T-helper 22 cell (primary cell): ENCODE measurements around the gene ATG7.

Source experiments
- DNase-seq: peaks from one replicate; pipeline ENCODE4 v3.0.0-alpha.2; 2020; ENCODE audit warnings: low read depth

ATG7 gene

DNA sequence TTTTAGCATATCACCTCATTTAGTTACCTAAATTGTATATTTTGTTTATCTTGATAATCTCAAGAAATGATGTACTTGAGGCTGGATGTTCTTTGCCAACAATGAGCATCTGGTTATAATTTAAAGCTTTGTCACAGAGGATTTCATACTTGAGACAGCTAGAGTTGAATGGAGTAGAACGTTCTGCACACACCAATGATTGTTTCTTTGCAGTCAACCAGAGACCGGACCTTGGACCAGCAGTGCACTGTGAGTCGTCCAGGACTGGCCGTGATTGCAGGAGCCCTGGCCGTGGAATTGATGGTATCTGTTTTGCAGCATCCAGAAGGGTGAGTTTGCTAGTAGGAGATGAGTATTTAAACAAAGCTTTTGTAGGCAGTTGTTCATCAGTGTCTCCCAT lies 90.4 kb downstream of the ATG7 start:
- no peak for DNase-seq

- no peak for DNase-seq
Observed at GRCh38 chr3:11363715-11364114, 91.5 kb downstream of the ATG7 start.

DNA sequence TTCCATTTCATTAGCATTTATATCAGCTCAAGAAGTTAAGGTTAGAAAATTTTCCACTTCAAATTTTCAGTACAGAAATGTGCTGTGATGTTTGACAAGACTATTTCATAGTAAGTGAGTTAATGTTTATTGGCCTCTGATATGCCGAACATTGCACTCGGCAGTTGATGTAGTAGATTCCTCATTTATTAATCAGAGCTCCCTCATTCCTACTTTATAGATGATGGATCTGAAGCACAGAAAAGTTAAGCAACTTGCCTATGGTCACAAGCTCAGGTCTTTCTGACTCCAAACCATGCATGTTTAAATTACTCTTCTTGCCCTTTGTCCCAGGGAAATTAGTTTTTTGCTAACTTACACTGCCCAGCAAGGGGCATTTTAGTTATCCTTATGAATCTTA lies 92.0 kb downstream of the ATG7 start:
- DNase-seq = no peak

DNA sequence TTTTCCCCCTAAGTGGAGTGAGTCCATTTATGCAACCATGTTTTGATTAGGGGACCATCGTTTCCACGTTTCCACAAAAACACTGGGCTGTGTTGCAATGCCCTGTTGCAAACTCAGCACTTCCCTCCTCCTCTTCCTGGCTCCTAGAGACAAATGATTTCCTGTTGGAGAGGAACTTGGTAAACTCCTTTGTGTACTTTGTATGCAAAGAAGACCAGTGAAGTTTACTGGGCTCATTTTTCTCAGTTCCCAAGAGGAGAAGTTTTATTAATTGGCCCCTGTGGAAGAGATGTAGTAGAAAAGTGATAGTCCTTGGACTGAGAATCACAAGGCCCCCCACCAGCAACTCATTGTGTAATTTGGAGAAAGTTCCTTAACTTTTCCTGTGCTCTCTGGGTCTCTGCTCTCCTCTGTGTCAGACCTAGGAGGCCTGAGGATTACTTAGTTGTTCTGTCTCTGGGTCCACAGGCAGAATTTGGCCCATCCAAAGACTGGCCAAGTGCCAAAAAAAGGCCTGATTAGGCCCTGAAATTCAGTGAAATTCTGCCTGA lies 95.0 kb downstream of the ATG7 start:
- no peak for DNase-seq

GRCh38 chr3:11370191-11370590 lies 98.0 kb downstream of the ATG7 start:
- no peak for DNase-seq

DNA sequence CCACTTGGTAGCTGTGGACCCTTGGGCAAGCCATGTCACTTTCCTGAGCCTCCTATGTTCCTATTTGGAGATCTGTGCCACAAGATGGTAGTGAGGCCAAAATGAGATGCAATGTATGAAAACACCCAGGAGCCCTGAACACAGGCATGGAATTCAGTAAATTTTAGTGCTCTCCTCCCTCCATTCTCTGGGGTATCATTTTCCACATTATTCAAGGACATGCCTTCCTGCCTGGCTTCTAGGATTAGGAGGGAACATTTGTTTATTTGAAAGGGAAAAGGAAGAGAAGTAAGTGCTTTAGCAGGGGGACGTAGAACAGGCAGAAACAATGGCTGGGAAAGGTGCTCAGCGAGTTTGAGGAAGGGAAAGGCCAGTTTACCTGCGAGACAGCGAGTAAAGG lies 98.8 kb downstream of the ATG7 start:
- no peak for DNase-seq

DNA sequence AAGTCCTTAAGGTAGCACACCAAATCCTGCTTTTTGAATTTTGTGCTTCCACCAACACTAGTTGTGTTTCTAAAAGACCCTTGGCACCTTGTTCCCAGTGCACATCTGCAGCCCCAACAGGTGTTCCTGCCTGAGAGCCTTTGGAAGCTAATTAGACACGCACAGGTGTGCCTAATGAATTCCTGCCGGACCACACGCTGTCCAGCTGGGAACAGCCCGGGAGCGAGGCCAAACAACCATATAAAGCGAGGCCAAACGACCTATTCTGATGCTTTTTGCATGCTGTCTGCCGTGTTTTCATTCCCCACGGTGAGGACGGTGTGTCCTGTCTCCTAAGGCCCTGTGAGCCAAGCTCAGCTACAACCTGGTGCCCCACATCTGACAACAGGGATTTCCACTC lies 99.5 kb downstream of the ATG7 start:
- DNase-seq = no peak

GRCh38 chr3:11373235-11373634 lies 101.0 kb downstream of the ATG7 start:
- no peak for DNase-seq

DNA sequence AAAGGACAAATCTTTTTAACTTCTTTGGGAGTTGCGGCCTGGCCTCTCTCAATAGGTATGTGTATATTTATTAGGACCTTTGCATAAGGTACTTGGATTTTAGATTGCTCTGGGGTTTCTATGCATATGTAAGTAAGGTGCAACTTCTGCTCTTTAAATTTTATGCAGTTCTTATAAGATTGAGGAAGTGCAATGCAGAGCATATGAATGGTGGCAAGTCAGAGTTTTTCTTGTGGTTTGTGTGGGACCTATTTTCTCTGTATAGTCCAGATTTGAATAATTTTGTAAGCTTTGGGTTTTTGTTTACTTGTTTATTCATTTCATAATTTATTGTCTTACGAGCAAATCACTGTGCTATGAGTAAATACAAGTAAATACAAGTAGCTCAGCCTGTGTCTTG lies 101.5 kb downstream of the ATG7 start:
- DNase-seq = no peak

GRCh38 chr3:11375333-11376088 lies 103.3 kb downstream of the ATG7 start:
- no peak for DNase-seq

DNA sequence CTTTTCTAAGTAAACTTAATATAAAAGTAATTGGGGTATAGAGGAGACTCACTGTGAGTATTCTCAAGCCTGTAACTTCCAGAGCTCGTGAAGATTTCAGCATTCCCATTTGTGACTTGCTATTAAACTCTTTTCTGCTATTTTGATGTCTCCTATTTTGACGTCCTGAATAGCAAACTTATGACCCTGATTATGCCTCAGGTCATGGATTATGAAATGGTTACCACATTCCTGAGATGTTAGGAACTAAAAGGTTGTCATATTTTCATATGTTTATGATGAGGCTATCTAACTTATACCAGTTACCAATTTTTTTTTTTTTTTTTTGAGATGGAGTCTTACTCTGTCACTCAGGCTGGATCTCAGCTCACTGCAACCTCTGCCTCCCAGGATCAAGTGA lies 105.5 kb downstream of the ATG7 start:
- DNase-seq = no peak

GRCh38 chr3:11379238-11379823 lies 107.1 kb downstream of the ATG7 start:
- no peak for DNase-seq

DNA sequence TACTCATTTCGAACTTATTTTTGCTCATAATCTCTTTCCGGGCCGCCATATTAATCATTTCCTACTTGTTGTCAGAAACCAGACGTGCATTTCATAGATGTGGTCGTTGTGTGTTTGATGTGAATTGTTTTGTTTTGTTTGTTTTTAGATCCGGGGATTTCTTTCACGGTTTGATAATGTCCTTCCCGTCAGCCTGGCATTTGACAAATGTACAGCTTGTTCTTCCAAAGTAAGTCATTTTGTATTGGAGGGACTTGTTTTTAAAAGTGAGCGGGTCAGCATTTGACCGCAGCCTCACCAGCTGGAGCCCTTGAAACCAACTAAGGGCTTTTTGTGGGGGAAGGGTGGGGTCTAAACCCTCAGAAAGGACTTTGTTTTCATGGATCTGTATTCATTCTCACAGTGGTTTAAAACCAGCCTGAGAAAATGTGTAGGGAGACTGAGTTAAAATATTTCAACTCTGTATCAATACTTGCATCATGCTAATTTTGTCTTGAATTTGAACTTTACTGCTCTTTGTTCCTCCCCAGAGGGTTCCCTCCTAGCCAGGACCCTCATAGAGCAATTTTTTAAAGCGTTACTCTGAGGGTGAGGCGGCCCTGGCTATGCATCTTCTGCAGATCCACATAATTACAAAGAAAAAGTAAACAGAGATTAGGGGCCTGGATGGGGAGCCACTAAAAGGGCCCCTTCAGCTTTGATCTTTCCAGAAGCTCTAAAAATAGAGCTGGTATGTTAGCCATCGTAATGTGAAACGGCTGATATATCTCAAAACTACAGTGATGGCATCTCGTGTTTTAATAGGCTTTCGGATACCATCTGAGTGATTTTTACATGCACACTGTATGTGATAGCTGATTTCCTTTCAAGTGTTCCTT lies 107.9 kb downstream of the ATG7 start:
- DNase-seq = no peak

- DNase-seq = no peak
Observed at GRCh38 chr3:11381141-11381540, 108.9 kb downstream of the ATG7 start.

DNA sequence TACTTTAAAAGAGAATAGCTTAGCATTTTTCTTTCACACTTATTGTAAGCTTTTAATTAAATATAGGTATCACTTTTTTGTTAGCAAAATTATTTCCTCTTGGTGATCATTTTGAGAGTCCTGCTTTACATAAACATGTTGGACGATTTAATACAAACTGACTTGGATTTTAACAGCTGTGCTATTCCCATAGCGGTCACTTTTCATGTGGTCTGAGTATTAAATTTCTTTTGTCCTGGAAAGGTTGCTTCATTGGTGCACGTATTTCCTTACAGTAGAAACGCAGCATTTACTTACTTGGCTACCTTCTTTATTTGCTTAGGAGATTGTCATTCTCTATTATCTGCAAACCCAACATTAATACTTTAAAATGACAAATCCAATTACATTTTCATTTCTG lies 109.4 kb downstream of the ATG7 start:
- DNase-seq = no peak

- DNase-seq = no peak
Observed at GRCh38 chr3:11382146-11382745, 110.0 kb downstream of the ATG7 start.

- DNase-seq = no peak
Observed at GRCh38 chr3:11384074-11384473, 111.9 kb downstream of the ATG7 start.

GRCh38 chr3:11385326-11385725 lies 113.1 kb downstream of the ATG7 start:
- DNase-seq = no peak

DNA sequence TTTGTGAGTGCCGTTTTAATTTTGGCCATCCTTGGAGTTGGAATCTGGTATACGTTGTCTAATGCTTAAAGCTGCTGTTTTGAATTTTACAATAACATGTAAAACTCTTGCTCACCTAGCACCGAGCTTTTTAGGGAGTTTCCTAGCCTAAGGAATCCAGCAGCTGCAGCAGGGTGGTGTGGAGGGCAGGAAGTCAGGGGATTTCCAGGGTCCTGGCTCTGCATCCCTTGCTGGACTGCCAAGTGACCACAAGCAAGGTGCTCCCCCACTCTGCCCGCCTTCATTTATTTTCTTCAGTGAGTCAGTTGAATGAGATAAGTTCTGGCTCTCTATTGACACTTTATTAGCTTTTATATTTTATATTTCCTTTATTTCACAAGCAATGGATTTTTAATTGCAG lies 113.7 kb downstream of the ATG7 start:
- DNase-seq = no peak

DNA sequence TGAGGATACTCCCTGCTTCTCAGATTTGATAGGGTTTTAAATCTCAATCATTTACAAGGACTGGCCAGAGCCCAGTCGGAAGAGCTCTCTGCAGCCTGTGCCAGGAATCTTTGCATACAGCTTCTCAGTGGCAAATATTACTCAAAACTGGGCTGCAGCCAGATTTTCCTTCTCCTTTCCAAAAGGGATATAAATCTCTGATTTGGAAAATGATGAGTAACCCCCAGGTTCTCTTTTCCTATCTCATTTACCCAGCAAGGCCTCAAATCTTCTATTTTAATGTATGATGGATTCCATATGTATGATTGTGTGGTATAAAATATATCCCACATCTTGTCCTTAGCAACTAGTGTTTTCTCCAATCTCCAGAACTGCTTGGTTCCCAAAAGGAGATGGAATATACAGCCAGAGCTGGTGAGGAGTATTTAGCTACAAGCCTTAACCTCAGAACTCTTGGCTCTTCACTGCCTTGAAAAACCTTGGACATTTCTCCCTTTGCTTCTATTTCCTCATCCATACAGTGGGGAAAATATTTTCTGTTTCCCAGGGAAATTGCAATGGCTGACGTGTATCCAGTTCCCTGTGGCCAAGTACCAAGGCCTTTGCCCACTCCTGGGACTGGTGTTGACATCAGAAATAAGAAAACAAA lies 114.4 kb downstream of the ATG7 start:
- DNase-seq = no peak

- DNase-seq = no peak
Observed at GRCh38 chr3:11389386-11390268, 117.4 kb downstream of the ATG7 start.
